HL-60 (cell line): ENCODE results near the gene PRRT1.

Experiments
- DNase-seq, 2 experiments: peaks; one replicate each; pipeline ENCODE4 v3.0.0-alpha.2; 2010 to 2020; ENCODE audit warnings: low read depth in 1 of 2, low spot score in 1 of 2
- H3K27ac ChIP-seq: fragments of 250-450 bp; sonication (Bioruptor Pico); replicated peaks from 2 replicates; pipeline ENCODE4 v1.5.1; 2020; ENCODE audit warnings: mild to moderate bottlenecking, moderate library complexity
- H3K27me3 ChIP-seq: fragments of 250-450 bp; sonication (Bioruptor Pico); 2 replicates; pipeline ENCODE4 v1.5.1; 2021; ENCODE audit warnings: mild to moderate bottlenecking, moderate library complexity; ENCODE audit not compliant: insufficient read depth, poor library complexity, severe bottlenecking
- H3K4me3 ChIP-seq: replicated peaks from 2 replicates; pipeline ENCODE4 v1.5.1; 2011; ENCODE audit warnings: mild to moderate bottlenecking, control low read depth, low read length; ENCODE audit not compliant: insufficient read depth
- GABPA ChIP-seq: IDR thresholded peaks from 2 replicates; pipeline ENCODE4 v1.6.1; 2012; ENCODE audit warnings: low read depth
- POLR2AphosphoS5 ChIP-seq: IDR thresholded peaks from 2 replicates; pipeline ENCODE4 v1.6.1; 2012; ENCODE audit warnings: low read depth
- SPI1 ChIP-seq: IDR thresholded peaks from 2 replicates; pipeline ENCODE4 v1.6.1; 2012; ENCODE audit warnings: low read depth, mild to moderate bottlenecking, borderline replicate concordance
- TF ChIP-seq, protein P1 (sequence below): IDR thresholded peaks from 2 replicates; pipeline ENCODE4 v1.6.1; 2012; ENCODE audit warnings: low read depth; ENCODE audit not compliant: insufficient replicate concordance
- TF ChIP-seq, protein P2 (sequence below): IDR thresholded peaks from one replicate; pipeline ENCODE4 v1.5.1; 2011; ENCODE audit warnings: low read length, control low read depth, inconsistent platforms; ENCODE audit not compliant: insufficient read depth

Gene PRRT1

DNA sequence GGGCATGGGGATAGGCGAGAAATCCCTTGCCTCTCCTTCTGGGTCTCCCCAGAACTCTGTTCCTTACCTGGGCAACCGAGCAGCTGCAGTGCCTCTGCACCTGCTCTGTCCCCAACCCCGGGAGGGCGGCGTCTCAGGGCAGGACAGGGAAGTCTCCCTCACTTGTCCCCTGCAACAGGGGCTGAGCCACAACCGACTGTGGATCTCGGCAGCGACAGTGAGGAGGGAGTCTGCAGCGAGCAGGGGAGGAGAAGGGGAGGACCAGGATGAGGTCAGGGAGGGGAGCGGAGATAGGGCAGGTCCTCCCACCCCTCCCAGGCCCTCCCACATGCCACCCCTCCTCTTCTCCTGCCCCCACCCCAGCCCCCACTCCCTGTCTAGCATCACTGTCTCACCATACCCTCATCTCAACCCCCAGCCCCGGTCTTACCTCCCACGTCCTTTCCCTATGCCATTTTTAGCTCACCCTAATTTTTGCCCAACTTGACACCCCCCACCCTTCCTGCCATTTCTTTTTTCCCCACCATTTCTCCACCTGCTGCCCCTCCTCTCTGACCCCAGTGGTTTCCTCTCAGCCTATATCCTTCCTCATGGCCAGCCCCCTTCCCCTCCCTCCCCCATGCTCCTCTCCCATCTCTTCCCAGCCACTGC lies 42.5 kb downstream of the PRRT1 start, which contains the start of gene TNXB:
Gene TNXB, minus strand, starts transcription at position 225 of the 651 bp plus-strand sequence. CDS start 11,140 bp downstream, outside the sequence.
- Histone ChIP-seq H3K27ac (no peak within 1 kb of the TSS), H3K27me3 (peaks cover 11% of the 10 kb centered on the region), H3K4me3 (no peak within 1 kb of the TSS)
- TF ChIP-seq, protein P1, sequence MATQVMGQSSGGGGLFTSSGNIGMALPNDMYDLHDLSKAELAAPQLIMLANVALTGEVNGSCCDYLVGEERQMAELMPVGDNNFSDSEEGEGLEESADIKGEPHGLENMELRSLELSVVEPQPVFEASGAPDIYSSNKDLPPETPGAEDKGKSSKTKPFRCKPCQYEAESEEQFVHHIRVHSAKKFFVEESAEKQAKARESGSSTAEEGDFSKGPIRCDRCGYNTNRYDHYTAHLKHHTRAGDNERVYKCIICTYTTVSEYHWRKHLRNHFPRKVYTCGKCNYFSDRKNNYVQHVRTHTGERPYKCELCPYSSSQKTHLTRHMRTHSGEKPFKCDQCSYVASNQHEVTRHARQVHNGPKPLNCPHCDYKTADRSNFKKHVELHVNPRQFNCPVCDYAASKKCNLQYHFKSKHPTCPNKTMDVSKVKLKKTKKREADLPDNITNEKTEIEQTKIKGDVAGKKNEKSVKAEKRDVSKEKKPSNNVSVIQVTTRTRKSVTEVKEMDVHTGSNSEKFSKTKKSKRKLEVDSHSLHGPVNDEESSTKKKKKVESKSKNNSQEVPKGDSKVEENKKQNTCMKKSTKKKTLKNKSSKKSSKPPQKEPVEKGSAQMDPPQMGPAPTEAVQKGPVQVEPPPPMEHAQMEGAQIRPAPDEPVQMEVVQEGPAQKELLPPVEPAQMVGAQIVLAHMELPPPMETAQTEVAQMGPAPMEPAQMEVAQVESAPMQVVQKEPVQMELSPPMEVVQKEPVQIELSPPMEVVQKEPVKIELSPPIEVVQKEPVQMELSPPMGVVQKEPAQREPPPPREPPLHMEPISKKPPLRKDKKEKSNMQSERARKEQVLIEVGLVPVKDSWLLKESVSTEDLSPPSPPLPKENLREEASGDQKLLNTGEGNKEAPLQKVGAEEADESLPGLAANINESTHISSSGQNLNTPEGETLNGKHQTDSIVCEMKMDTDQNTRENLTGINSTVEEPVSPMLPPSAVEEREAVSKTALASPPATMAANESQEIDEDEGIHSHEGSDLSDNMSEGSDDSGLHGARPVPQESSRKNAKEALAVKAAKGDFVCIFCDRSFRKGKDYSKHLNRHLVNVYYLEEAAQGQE = no peak
- TF ChIP-seq POLR2AphosphoS5 (no peak), GABPA (no peak), SPI1 (no peak)
- TF ChIP-seq, protein P2, sequence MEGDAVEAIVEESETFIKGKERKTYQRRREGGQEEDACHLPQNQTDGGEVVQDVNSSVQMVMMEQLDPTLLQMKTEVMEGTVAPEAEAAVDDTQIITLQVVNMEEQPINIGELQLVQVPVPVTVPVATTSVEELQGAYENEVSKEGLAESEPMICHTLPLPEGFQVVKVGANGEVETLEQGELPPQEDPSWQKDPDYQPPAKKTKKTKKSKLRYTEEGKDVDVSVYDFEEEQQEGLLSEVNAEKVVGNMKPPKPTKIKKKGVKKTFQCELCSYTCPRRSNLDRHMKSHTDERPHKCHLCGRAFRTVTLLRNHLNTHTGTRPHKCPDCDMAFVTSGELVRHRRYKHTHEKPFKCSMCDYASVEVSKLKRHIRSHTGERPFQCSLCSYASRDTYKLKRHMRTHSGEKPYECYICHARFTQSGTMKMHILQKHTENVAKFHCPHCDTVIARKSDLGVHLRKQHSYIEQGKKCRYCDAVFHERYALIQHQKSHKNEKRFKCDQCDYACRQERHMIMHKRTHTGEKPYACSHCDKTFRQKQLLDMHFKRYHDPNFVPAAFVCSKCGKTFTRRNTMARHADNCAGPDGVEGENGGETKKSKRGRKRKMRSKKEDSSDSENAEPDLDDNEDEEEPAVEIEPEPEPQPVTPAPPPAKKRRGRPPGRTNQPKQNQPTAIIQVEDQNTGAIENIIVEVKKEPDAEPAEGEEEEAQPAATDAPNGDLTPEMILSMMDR = no peak
- DNase-seq = no peak

DNA sequence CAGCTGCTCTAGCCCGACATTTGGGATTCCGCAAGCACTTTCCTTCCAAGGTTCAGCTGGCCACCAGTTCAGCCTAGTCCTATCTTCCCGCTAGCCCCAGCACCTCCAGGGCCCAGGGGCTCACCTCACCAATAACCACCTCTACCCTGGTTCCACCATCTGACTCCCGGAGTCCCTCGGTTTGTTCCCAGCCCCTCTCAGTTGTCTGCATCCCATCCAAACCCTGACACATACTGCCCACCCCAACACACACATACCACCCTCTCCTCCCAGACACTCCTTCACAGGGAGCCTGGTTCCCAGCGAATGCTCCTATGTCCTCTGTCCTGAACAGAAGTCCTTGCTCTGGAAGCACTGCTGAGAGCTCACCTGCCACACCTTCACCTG lies 43.0 kb downstream of the PRRT1 start:
- Histone ChIP-seq H3K27me3 (peaks cover 11% of the 10 kb centered on the region), H3K27ac (no peak overlapping the region), H3K4me3 (no peak overlapping the region)
- TF ChIP-seq GABPA = no peak
- no peak for TF ChIP-seq SPI1
- TF ChIP-seq, protein P2 = no peak
- TF ChIP-seq, protein P1 = no peak
- no peak for TF ChIP-seq POLR2AphosphoS5
- DNase-seq = no peak

DNA sequence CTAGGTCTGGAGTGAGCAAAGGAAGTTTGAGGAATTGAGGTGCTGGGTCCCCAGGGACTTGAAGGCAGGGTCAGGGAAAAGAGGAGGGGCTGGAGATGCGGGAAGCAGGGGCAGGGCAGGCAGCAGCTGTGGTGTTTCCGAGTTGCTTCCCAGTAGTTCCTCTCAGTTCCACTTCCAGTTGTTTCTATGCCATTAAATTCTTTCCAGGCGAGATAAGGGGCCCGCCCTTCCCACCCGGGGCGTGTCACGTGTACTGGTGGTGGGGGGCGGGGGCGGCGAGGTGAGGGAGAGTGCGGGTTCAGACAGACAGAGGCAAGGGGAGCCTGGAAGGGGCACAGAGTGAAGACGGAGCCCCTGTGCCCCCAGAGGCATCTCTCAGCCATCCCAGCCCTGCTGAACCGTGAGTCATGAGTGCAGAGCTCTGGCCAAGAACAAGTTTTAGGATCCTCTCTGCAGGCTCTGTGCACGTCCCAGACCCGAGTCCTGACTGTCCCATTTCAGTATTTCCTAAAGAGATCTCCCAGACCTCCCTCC lies 43.6 kb downstream of the PRRT1 start:
- Histone ChIP-seq H3K27me3 (peaks cover 11% of the 10 kb centered on the region), H3K27ac (no peak overlapping the region), H3K4me3 (no peak overlapping the region)
- no peak for TF ChIP-seq SPI1
- no peak for TF ChIP-seq GABPA
- TF ChIP-seq POLR2AphosphoS5 = no peak
- TF ChIP-seq, protein P2 = no peak
- TF ChIP-seq, protein P1 = no peak
- DNase-seq = no peak
